ENCODE data around the gene GRB10. TPM values are rescaled to one million over a fixed set of nuclear protein-coding genes. Genes with fewer than 3 reads are reported as not detected.

GRB10 gene
- total RNA-seq, 4 donors from 2014 or later: 8.8 to 55.7 (median 14.3) TPM

GRCh38 chr7:50607524-50608125, 175.1 kb downstream of the GRB10 start:
- 86 to 87% methylated on average over 6 of the region's 6 CpGs for WGBS, 2 donors (ENCODE audit: low coverage in 1 of 2)
- H3K36me3 ChIP-seq: peaks cover 0 to 6% (median 0%) of the 10 kb centered on the region in 4 donors

GRCh38 chr7:50605059-50605458, 177.6 kb downstream of the GRB10 start:
- no peaks in the 10 kb centered on the region for H3K4me1 ChIP-seq
- no peak for DNase-seq
- in situ Hi-C loops (cut with MboI; ENCODE audit: low pct_ligation_motif_present in 1 of 4, low pct_unique_long_range_greater_than_20kb in 1 of 4, low sequenced_read_pairs in 3 of 4): loop anchor here in 1 of 4 donors (25.0 kb wide), 1 partner anchor 143 kb away; the partner anchor contains the start of gene FIGNL1
- no peak overlapping the region for H3K27ac ChIP-seq
- H3K4me3 ChIP-seq: no peak overlapping the region
- no peak for TF ChIP-seq CTCF (IDR thresholded peaks at IDR 0.05)
- TF ChIP-seq EP300 (IDR thresholded peaks at IDR 0.05; ENCODE audit: low read depth): no peak
- TF ChIP-seq POLR2A (IDR thresholded peaks at IDR 0.05): no peak
- no peak for TF ChIP-seq POLR2AphosphoS5 (IDR thresholded peaks at IDR 0.05)
- intact Hi-C loops (cut with DNase I; ENCODE audit: low total_unique reads): no loop called here
- peaks cover 0 to 6% (median 0%) of the 10 kb centered on the region in 4 donors for H3K36me3 ChIP-seq
- no peaks in the 10 kb centered on the region for H3K9me3 ChIP-seq
- no peaks in the 10 kb centered on the region for H3K27me3 ChIP-seq
- 92% methylated on average over 13 of the region's 13 CpGs; no CpG with 5 or more reads in 1 of the 2 donors for WGBS, 2 donors (ENCODE audit: low coverage in 1 of 2)

More at GRCh38 chr7:50607524-50608125, 175.1 kb downstream of the GRB10 start:
- TF ChIP-seq EP300 (IDR thresholded peaks at IDR 0.05; ENCODE audit: low read depth) (no peak), CTCF (IDR thresholded peaks at IDR 0.05) (no peak), POLR2AphosphoS5 (IDR thresholded peaks at IDR 0.05) (no peak)
- Histone ChIP-seq H3K4me3 (no peak overlapping the region), H3K9me3 (no peaks in the 10 kb centered on the region), H3K27ac (no peak overlapping the region), H3K4me1 (no peaks in the 10 kb centered on the region), H3K27me3 (no peaks in the 10 kb centered on the region)
- in situ Hi-C loops (cut with MboI; ENCODE audit: low pct_ligation_motif_present in 1 of 4, low pct_unique_long_range_greater_than_20kb in 1 of 4, low sequenced_read_pairs in 3 of 4): loop anchor here in 1 of 4 donors (25.0 kb wide), 1 partner anchor 145 kb away; the partner anchor contains the start of gene FIGNL1
- intact Hi-C loops (cut with DNase I; ENCODE audit: low total_unique reads): no loop called here
- DNase-seq: no peak

- TF ChIP-seq POLR2AphosphoS5 (IDR thresholded peaks at IDR 0.05) (no peak), CTCF (IDR thresholded peaks at IDR 0.05) (no peak), POLR2A (IDR thresholded peaks at IDR 0.05) (no peak), EP300 (IDR thresholded peaks at IDR 0.05; ENCODE audit: low read depth) (no peak)
- no peak overlapping the region for H3K4me3 ChIP-seq
- WGBS, 2 donors (ENCODE audit: low coverage in 1 of 2): 82 to 91% methylated on average over 4 to 7 of the region's 7 CpGs
- H3K27ac ChIP-seq: no peak overlapping the region
- no peaks in the 10 kb centered on the region for H3K27me3 ChIP-seq
- H3K9me3 ChIP-seq: no peaks in the 10 kb centered on the region
- DNase-seq: no peak
- H3K4me1 ChIP-seq: no peaks in the 10 kb centered on the region
- in situ Hi-C loops (cut with MboI; ENCODE audit: low pct_ligation_motif_present in 1 of 4, low pct_unique_long_range_greater_than_20kb in 1 of 4, low sequenced_read_pairs in 3 of 4): loop anchor here in 1 of 4 donors (25.0 kb wide), 1 partner anchor 141 kb away; the partner anchor contains the start of gene FIGNL1
- intact Hi-C loops (cut with DNase I; ENCODE audit: low total_unique reads): no loop called here
- H3K36me3 ChIP-seq: peaks cover 0 to 6% (median 0%) of the 10 kb centered on the region in 4 donors
Observed at GRCh38 chr7:50603287-50603686, 179.4 kb downstream of the GRB10 start.

- Histone ChIP-seq H3K4me1 (no peaks in the 10 kb centered on the region), H3K36me3 (no peaks in the 10 kb centered on the region), H3K27ac (no peak overlapping the region), H3K4me3 (no peak overlapping the region), H3K27me3 (no peaks in the 10 kb centered on the region), H3K9me3 (no peaks in the 10 kb centered on the region)
- TF ChIP-seq POLR2A (IDR thresholded peaks at IDR 0.05): no peak
- no peak for TF ChIP-seq POLR2AphosphoS5 (IDR thresholded peaks at IDR 0.05)
- TF ChIP-seq EP300 (IDR thresholded peaks at IDR 0.05; ENCODE audit: low read depth): no peak
- no peak for TF ChIP-seq CTCF (IDR thresholded peaks at IDR 0.05)
- 87 to 97% methylated on average over 7 to 12 of the region's 12 CpGs for WGBS, 2 donors (ENCODE audit: low coverage in 1 of 2)
- no peak for DNase-seq
- intact Hi-C loops (cut with DNase I; ENCODE audit: low total_unique reads): no loop called here
- in situ Hi-C loops (cut with MboI; ENCODE audit: low pct_ligation_motif_present in 1 of 4, low pct_unique_long_range_greater_than_20kb in 1 of 4, low sequenced_read_pairs in 3 of 4): no loop called here
Observed at GRCh38 chr7:50599385-50599784, 183.3 kb downstream of the GRB10 start.
